Esophagus (tissue), 2 donors: ENCODE measurements around the gene TPO. TPM values are rescaled to one million over a fixed set of nuclear protein-coding genes. Genes with fewer than 3 reads are reported as not detected.
"Not testable (repeated sequence)": the region's sequence is repeated elsewhere in the genome, so short reads cannot be mapped to it uniquely, and the experiment has no call there.

Experiments
- H3K27ac ChIP-seq, 2 donors: one replicate each; pipeline ENCODE4 v1.5.1; 2013; ENCODE audit warnings: low read depth in 2 of 2, mild to moderate bottlenecking in 2 of 2, inconsistent platforms in 1 of 2, low read length in 1 of 2, moderate library complexity in 1 of 2
- H3K27me3 ChIP-seq, 2 donors: one replicate each; pipeline ENCODE4 v1.6.1; 2013; ENCODE audit warnings: low read length in 2 of 2, control low read depth in 1 of 2, mild to moderate bottlenecking in 1 of 2; ENCODE audit not compliant: insufficient read depth in 2 of 2, control insufficient read depth in 1 of 2
- H3K36me3 ChIP-seq, 2 donors: one replicate each; pipeline ENCODE4 v1.6.1; 2013; ENCODE audit warnings: low read length in 1 of 2; ENCODE audit not compliant: control insufficient read depth in 2 of 2, insufficient read depth in 2 of 2
- H3K4me1 ChIP-seq, 2 donors: one replicate each; pipeline ENCODE4 v1.6.1; 2013; ENCODE audit warnings: low read length in 1 of 2; ENCODE audit not compliant: control insufficient read depth in 2 of 2, insufficient read depth in 2 of 2
- H3K4me3 ChIP-seq, 2 donors: one replicate each; pipeline ENCODE4 v1.5.1; 2013; ENCODE audit warnings: low read length in 2 of 2, mild to moderate bottlenecking in 2 of 2, low read depth in 1 of 2, moderate library complexity in 1 of 2
- H3K9me3 ChIP-seq, 2 donors: one replicate each; pipeline ENCODE4 v1.6.1; 2013; ENCODE audit warnings: mild to moderate bottlenecking in 2 of 2, low read depth in 1 of 2, low read length in 1 of 2, moderate library complexity in 1 of 2; ENCODE audit not compliant: control insufficient read depth in 2 of 2, insufficient read depth in 1 of 2
- WGBS, 2 donors: extraction: QIAGEN DNeasy Blood & Tissue Kit; methylation state at CpG; one replicate each; pipeline ENCODE4 v1.1.7; 2013; 5-methylcytosine and 5-hydroxymethylcytosine counted together
- polyA plus RNA-seq, 2 donors: library from polyadenylated mRNA; stranded (reverse); fragments of 200-250 nt; gene quantifications; one replicate each; pipeline ENCODE4 v1.2.3, GENCODE V29; 2013
- donor health status: healthy with polysubstance abuse.
- donor health status: Bipolar disorder and iron deficiency.

Gene TPO
- polyA plus RNA-seq, 2 donors: 1.3 to 1.5 TPM

DNA sequence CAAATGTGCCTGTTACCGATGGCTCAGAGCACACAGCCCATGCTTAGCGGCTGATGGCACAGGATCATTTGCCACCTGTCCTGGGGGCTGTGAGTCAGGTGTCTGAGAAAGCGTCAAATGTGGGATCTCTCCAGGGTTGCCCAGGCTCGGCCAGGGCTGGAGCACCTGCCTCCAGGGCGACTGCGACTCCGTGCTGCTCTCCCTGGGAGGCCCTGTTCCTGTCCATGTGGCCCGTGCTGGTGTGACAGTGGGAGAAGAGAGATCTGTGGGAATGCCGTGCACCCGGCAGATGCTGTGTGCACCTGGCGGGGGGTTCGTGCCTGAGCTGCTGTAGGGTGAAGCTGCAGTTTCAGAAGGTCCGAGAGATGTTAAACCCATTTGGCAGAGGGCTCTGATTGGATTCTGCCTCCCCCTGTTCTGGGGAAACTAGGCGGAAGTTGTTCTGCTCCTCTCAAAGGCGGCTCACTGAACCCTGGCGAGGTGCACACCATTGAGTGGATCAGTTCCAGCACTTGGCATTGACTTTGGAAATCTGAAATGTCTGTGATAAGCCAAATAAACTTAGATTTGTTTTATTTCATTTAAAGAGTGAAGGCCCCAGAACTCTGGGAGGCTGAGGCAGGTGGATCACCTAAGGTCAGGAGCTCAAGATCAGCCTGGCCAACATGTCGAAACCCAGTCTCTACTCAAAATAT is 34.7 kb upstream of the TPO start:
- 79 to 89% methylated on average over 17 of the region's 17 CpGs for WGBS, 2 donors
- no peak overlapping the region for H3K4me3 ChIP-seq

DNA sequence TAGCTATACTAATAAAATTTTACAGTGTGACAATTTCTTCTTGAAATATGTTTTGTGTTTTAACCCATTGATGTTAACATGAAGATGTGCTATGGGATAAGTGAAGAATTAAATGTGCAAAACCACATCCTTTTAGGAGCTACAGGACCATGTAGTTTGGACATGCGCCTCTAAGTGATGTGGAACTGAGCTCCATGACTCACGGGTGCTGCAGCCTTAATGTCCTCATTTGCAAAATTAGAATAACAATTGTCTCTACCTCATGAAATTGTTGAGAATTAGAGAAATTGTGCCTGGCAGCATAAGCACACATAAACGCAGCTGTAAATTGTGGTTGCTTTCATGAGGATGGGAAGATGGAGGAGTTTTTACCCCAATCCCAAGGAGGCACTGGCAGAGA is 31.6 kb upstream of the TPO start:
- Histone ChIP-seq H3K27ac (no peak overlapping the region), H3K4me3 (no peak overlapping the region), H3K36me3 (no peaks in the 10 kb centered on the region), H3K9me3 (no peaks in the 10 kb centered on the region), H3K4me1 (no peaks in the 10 kb centered on the region), H3K27me3 (no peaks in the 10 kb centered on the region)
- WGBS, 2 donors: 80 to 88% methylated on average over 3 of the region's 3 CpGs

More for the DNA sequence above, 34.7 kb upstream of the TPO start:
- no peak overlapping the region for H3K27ac ChIP-seq
- no peaks in the 10 kb centered on the region for H3K27me3 ChIP-seq
- no peaks in the 10 kb centered on the region for H3K36me3 ChIP-seq
- no peaks in the 10 kb centered on the region for H3K9me3 ChIP-seq
- no peaks in the 10 kb centered on the region for H3K4me1 ChIP-seq

DNA sequence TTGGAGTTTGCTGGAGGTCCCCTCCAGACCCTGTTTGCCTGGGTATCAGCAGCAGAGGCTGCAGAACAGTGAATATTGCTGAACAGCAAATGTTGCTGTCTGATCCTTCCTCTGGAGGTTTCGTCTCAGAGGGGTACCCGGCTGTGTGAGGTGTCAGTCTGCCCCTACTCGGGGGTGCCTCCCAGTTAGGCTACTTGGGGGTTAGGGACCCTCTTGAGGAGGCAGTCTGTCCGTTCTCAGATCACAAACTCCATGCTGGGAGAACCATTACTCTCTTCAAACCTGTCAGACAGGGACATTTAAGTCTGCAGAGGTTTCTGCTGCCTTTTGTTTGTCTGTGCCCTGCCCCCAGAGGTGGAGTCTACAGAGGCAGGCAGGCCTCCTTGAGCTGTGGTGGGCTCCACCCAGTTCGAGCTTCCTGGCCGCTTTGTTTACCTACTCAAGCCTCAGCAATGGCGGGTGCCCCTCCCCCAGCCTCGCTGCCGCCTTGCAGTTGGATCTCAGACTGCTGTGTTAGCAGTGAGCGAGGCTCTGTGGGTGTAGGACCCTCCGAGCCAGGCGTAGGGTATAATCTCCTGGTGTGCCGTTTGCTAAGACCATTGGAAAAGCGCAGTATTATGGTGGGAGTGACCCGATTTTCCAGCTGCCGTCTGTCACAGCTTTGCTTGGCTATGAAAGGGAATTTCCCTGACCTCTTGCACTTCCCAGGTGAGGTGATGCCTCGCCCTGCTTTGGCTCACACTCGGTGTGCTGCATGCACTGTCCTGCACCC is 25.1 kb upstream of the TPO start:
- not testable (repeated sequence) for H3K4me3 ChIP-seq, H3K36me3 ChIP-seq, H3K27me3 ChIP-seq, H3K9me3 ChIP-seq, H3K27ac ChIP-seq, H3K4me1 ChIP-seq
- 54 to 74% methylated on average over 17 to 18 of the region's 18 CpGs for WGBS, 2 donors

DNA sequence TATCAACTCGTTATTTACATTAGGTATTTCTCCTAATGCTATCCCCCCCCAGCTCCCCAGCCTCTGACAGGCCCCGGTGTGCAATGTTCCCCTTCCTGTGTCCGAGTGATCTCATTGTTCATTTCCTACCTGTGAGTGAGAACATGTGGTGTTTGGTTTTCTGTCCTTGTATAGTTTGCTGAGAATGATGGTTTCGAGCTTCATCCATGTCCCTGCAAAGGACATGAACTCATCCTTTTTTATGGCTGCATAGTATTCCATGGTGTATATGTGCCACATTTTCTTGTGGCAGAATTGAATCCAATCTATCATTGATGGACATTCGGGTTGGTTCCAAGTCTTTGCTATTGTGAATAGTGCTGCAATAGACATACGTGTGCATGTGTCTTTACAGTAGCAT is 23.1 kb upstream of the TPO start:
- H3K27me3 ChIP-seq, H3K4me1 ChIP-seq, H3K9me3 ChIP-seq, H3K36me3 ChIP-seq, H3K4me3 ChIP-seq, H3K27ac ChIP-seq: not testable (repeated sequence)
- 84 to 90% methylated on average over 6 of the region's 6 CpGs for WGBS, 2 donors

DNA sequence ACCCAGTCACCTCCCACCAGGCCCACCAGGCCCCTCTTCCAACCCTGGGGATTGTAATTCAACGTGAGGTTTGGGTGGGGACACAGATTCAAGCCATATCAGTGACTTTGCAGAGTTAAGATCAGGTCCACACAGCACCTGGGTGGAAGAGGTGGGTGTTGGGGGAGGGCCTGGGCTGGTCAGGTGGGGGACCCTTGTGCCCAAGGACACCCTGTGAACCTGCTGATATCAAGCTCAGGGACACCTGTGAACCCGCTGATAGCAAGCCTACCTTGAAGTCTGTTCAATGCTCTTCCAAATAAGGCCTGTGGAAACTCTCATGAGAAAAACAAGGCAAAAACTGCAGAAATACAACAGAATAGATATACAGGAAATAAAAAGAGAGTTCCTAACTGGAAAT is 19.9 kb upstream of the TPO start:
- 67 to 82% methylated on average over 2 of the region's 2 CpGs for WGBS, 2 donors
- peaks cover 0 to 2% of the 10 kb centered on the region in 2 donors for H3K9me3 ChIP-seq
- no peak overlapping the region for H3K27ac ChIP-seq
- peaks cover 0 to 3% of the 10 kb centered on the region in 2 donors for H3K4me1 ChIP-seq
- no peak overlapping the region for H3K4me3 ChIP-seq
- no peaks in the 10 kb centered on the region for H3K36me3 ChIP-seq
- no peaks in the 10 kb centered on the region for H3K27me3 ChIP-seq

DNA sequence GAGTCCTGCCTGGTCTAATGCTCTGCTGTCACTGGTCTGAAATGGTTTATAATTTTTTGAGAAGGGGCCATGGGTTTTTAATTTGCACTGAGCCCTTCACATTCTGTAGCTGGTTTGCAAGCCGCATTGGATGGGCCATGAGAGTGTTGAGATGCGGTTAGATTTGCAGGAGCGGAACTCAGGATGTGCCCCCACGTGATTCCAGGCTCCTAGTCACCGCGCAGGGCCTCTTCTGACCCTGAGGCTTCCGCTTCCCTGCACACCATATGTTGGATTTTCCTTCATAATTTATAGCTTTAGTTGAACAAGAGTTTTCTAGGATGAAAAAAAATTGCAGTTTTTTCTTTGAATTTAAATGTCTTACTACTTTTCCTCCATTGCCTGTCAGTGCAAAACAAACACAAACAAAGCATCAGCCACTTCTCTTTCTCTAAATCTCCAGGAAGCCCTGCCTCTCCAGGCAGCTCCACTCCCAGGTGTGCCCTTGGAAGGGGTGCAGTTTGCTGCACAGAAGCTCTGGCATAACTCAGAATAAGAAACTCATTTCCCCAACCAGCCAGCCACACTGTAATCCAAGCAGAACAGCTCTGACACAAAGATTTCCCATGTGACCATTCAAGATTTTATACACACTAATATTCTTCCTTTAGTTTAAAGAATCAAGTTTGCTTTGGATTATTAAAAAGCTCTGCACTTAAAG is 18.4 kb upstream of the TPO start:
- WGBS, 2 donors: 89 to 91% methylated on average over 7 of the region's 7 CpGs
- no peak overlapping the region for H3K27ac ChIP-seq
- no peaks in the 10 kb centered on the region for H3K36me3 ChIP-seq
- peaks cover 0 to 2% of the 10 kb centered on the region in 2 donors for H3K9me3 ChIP-seq
- no peak overlapping the region for H3K4me3 ChIP-seq
- H3K4me1 ChIP-seq: peaks cover 0 to 3% of the 10 kb centered on the region in 2 donors
- H3K27me3 ChIP-seq: no peaks in the 10 kb centered on the region

DNA sequence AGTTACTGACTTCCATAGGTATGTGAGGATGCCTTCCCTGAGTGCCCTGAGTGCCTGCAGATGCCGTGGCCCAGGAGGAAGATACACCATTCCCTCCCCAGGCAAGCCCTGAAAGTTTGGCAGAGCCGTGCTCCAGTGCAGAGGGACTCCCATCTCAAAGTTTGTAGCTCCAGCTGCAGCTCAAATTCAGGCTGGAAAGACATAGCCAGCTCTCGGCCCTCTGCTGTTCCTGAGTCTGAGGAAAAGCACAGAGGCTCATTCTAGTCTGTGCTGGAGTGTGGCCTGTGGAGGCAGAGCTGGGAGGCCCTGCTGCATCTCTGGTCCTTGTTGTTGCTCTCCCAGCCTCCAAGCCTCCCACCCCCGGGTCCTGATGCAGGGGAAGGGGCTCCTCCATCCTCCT is 15.9 kb upstream of the TPO start:
- Histone ChIP-seq H3K27ac (no peak overlapping the region), H3K36me3 (no peaks in the 10 kb centered on the region), H3K4me3 (no peak overlapping the region), H3K9me3 (peaks cover 0 to 2% of the 10 kb centered on the region in 2 donors), H3K27me3 (no peaks in the 10 kb centered on the region), H3K4me1 (peaks cover 0 to 3% of the 10 kb centered on the region in 2 donors)
- 57 to 64% methylated on average over 4 of the region's 4 CpGs for WGBS, 2 donors

DNA sequence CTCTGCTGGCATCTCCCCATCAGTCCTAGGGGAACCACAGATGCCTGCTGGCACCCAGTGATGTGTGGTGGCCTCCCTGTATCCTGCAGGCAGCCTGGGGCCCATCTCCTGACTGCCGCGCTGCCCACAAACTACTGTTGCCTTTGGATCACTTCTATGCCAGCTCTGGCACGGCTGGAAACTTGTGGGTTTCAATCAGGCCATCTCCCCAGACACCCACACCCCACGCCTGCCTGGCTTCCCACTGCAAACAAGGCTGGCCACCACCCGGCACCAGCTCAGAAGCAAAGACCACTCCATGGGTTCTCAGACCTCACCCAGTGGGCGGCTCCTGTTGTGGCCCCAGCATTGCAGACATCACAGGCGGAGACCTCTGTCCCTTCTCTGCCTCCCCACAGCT is 15.1 kb upstream of the TPO start:
- no peaks in the 10 kb centered on the region for H3K27me3 ChIP-seq

DNA sequence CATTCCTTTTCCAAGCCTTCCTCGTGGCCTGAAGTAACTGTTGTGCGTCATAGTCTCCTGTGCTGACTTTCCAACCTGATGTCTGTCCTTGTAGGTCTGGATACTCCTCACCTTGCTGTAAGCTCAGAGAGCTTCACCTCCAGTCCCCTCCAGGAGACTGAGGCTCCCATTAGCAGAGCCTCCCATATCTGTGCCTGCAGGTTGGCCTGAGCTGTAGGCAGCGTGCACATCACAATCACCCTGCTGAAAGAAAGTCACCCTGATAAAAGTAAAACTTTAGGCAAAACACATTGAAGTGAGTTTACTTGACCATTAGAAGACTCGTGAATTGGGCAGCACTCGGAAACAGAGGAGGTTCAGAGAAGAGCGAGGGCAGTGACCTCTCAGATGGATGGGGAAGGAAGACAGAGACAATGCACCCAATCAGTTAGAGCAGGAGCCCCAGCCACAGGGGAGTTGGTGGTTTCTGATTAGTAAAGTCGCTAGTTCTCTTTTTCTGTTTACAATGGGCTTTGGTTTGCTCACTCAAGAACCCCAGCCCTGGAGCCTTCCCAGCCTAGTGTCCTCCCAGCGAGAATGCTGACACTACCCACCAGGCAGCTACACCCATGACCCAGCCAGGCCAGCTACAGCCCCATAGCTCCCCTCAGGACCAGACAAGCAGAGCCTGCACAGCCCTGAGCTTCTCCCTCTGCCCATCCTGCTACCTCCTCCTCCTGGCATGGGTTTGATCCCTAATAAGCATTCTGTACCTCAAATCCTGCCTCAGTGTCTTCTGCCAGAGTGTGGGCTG is 12.1 kb upstream of the TPO start:
- peaks cover 0 to under 1% of the 10 kb centered on the region in 2 donors for H3K4me1 ChIP-seq
- no peak overlapping the region for H3K4me3 ChIP-seq
- no peaks in the 10 kb centered on the region for H3K36me3 ChIP-seq
- no peaks in the 10 kb centered on the region for H3K27me3 ChIP-seq
- WGBS, 2 donors: 72 to 76% methylated on average over 8 of the region's 8 CpGs
- no peak overlapping the region for H3K27ac ChIP-seq
- H3K9me3 ChIP-seq: peaks cover 0 to 2% of the 10 kb centered on the region in 2 donors

More for the DNA sequence above, 15.1 kb upstream of the TPO start:
- Histone ChIP-seq H3K4me1 (peaks cover 0 to 3% of the 10 kb centered on the region in 2 donors), H3K27ac (no peak overlapping the region), H3K36me3 (no peaks in the 10 kb centered on the region), H3K4me3 (no peak overlapping the region), H3K9me3 (peaks cover 1 to 2% of the 10 kb centered on the region in 2 donors)
- WGBS, 2 donors: 79 to 87% methylated on average over 7 of the region's 7 CpGs
